ENCODE data around the gene UBE4B.

GRCh38 chr1:10155087-10155712 is 122.4 kb downstream of the UBE4B start:
- TF ChIP-seq CTCF (IDR thresholded peaks at IDR 0.05; ENCODE audit: low read depth, low read length), result no peak
- no peak for TF ChIP-seq EZH2phosphoT487 (IDR thresholded peaks at IDR 0.05; ENCODE audit: low read depth)

All from OCI-LY3 (cell line).